GM21786 (cell line): ENCODE results near the gene MCRIP2.

Experiments used
- ATAC-seq: cut with Tn5 transposase; IDR thresholded peaks from one replicate; pipeline ENCODE4 v1.9.1; 2021; ENCODE audit not compliant: unreplicated experiment

Gene MCRIP2

GRCh38 chr16:616733-617586 lies 24.7 kb upstream of the MCRIP2 start:
- no peak for ATAC-seq

- ATAC-seq = no peak
These were observed 23.8 kb upstream of the MCRIP2 start for GRCh38 chr16:617855-618254.

- no peak for ATAC-seq
These were observed 22.0 kb upstream of the MCRIP2 start for GRCh38 chr16:619476-620100.

GRCh38 chr16:620700-621525 lies 20.7 kb upstream of the MCRIP2 start:
- no peak for ATAC-seq

- ATAC-seq = no peak
These were observed 20.0 kb upstream of the MCRIP2 start for GRCh38 chr16:621526-622105.

- no peak for ATAC-seq
These were observed 18.7 kb upstream of the MCRIP2 start for GRCh38 chr16:622920-623280.

- no peak for ATAC-seq
These were observed 17.0 kb upstream of the MCRIP2 start for GRCh38 chr16:624526-625070.

- no peak for ATAC-seq
These were observed 16.3 kb upstream of the MCRIP2 start for GRCh38 chr16:625117-625976.

GRCh38 chr16:625977-626765 lies 15.5 kb upstream of the MCRIP2 start:
- ATAC-seq = no peak

- ATAC-seq = no peak
These were observed 14.7 kb upstream of the MCRIP2 start for GRCh38 chr16:626787-627453.

- no peak for ATAC-seq
These were observed 14.0 kb upstream of the MCRIP2 start for GRCh38 chr16:627454-628239.

GRCh38 chr16:628321-629061 lies 13.1 kb upstream of the MCRIP2 start:
- ATAC-seq = no peak

GRCh38 chr16:629185-629832 lies 12.3 kb upstream of the MCRIP2 start:
- no peak for ATAC-seq

- no peak for ATAC-seq
These were observed 11.8 kb upstream of the MCRIP2 start for GRCh38 chr16:629833-630248.

GRCh38 chr16:630249-630814 lies 11.3 kb upstream of the MCRIP2 start:
- no peak for ATAC-seq

- ATAC-seq = no peak
These were observed 10.7 kb upstream of the MCRIP2 start, which contains the start of gene WFIKKN1 for GRCh38 chr16:630815-631405. TSS of gene WFIKKN1 (plus strand) at chr16:630985. CDS start at chr16:631254, 269 bp downstream.
